K562 (cell line): ENCODE measurements around the gene TNN. TPM values are rescaled to one million over a fixed set of nuclear protein-coding genes. Genes with fewer than 3 reads are reported as not detected.

Experiments
- ATAC-seq: fragments of 200-7000 bp; cut with Tn5 transposase; 3 replicates; pipeline ENCODE4 v1.9.1; 2020; ENCODE audit warnings: moderate library complexity
- BruUV-seq: library from RNA; stranded (reverse); fragments of 400-500 nt; replicated peaks from 2 replicates; lab custom pipeline; 2021; lab: Mats Ljungman, UMichigan
- CTCF ChIA-PET: fragments of 300-600 bp; formaldehyde crosslinking; extraction: SDS; loops from one replicate; lab custom pipeline; 2021; ENCODE audit warnings: low intra/inter-chr PET ratio; lab: Yijun Ruan, JAX
- POLR2A ChIA-PET: fragments of 300-600, 350-650 bp; sonication (Branson Sonifier 250); formaldehyde crosslinking; extraction: SDS; loops from one replicate; lab custom pipeline; 2021; ENCODE audit warnings: antibody characterized with exemption, inconsistent platforms; lab: Yijun Ruan, JAX
- DNase-seq, 4 experiments: peaks; one replicate each; pipeline versions ENCODE4 v3.0.0 to v3.0.0-alpha.2; 2011 to 2018; ENCODE audit warnings: low spot score in 3 of 4, mixed read lengths in 3 of 4; ENCODE audit errors: extremely low read depth in 1 of 4
- FAIRE-seq: peaks from 2 replicates; lab custom pipeline; 2011; peaks lifted over from hg19 to GRCh38; lab: Jason Lieb, UNC
- H2AFZ ChIP-seq: 2 replicates; pipeline ENCODE4 v1.6.0; 2011; ENCODE audit warnings: low read depth, low read length, control low read depth, inconsistent platforms
- H3K27ac ChIP-seq: fragments of 200-600 bp; 3 replicates; pipeline ENCODE4 v1.8.0; 2011; ENCODE audit warnings: low read depth, mild to moderate bottlenecking, control low read depth, inconsistent platforms, low read length, moderate library complexity, mixed read lengths; ENCODE audit errors: extremely low read depth
- H3K27me3 ChIP-seq, 2 experiments: fragments of 300-600 bp in 1 of 2; 2 replicates in 1 of 2; 3 replicates in 1 of 2; pipeline versions ENCODE4 v1.6.0 to v1.8.0; 2011; ENCODE audit warnings: inconsistent platforms in 2 of 2, low read length in 2 of 2, mild to moderate bottlenecking in 1 of 2, mixed read lengths in 1 of 2, moderate library complexity in 1 of 2; ENCODE audit not compliant: control insufficient read depth in 2 of 2, insufficient read depth in 2 of 2
- H3K36me3 ChIP-seq: fragments of 300-600 bp; 3 replicates; pipeline ENCODE4 v1.8.0; 2011; ENCODE audit warnings: mild to moderate bottlenecking, low read length, inconsistent platforms; ENCODE audit not compliant: control insufficient read depth, insufficient read depth
- H3K4me1 ChIP-seq, 2 experiments: fragments of 200-600 bp in 1 of 2; replicated peaks in 1 of 2; 2 replicates in 1 of 2; 3 replicates in 1 of 2; pipeline versions ENCODE4 v1.5.1 to v1.8.0; 2011; ENCODE audit warnings: inconsistent platforms in 2 of 2, low read length in 2 of 2, mild to moderate bottlenecking in 1 of 2, mixed read lengths in 1 of 2, moderate library complexity in 1 of 2; ENCODE audit not compliant: control insufficient read depth in 2 of 2, insufficient read depth in 2 of 2
- H3K4me2 ChIP-seq: 2 replicates; pipeline ENCODE4 v1.6.1; 2011; ENCODE audit warnings: low read length, control low read depth, inconsistent platforms, mixed read lengths; ENCODE audit not compliant: insufficient read depth
- H3K4me3 ChIP-seq: fragments of 200-600 bp; sonication (generic), shearing (Covaris generic); 2 replicates; pipeline ENCODE4 v1.5.1; 2016; ENCODE audit warnings: control low read depth, inconsistent platforms
- H3K79me2 ChIP-seq: fragments of 200-600 bp; 3 replicates; pipeline ENCODE4 v1.8.0; 2011; ENCODE audit warnings: low read length, inconsistent platforms; ENCODE audit not compliant: control insufficient read depth, insufficient read depth
- H3K9ac ChIP-seq, 2 experiments: 2 replicates each; pipeline versions ENCODE4 v1.6.0 to v1.6.1; 2011; ENCODE audit warnings: low read depth in 2 of 2, low read length in 2 of 2, control low read depth in 1 of 2, inconsistent platforms in 1 of 2, mild to moderate bottlenecking in 1 of 2, mixed read lengths in 1 of 2; ENCODE audit not compliant: insufficient read depth in 1 of 2
- H3K9me1 ChIP-seq: one replicate; pipeline ENCODE4 v1.6.0; 2011; ENCODE audit warnings: inconsistent platforms, mild to moderate bottlenecking, low read length, moderate library complexity; ENCODE audit not compliant: control insufficient read depth, insufficient read depth
- H3K9me3 ChIP-seq: replicated peaks from 2 replicates; pipeline ENCODE4 v1.5.1; 2011; ENCODE audit warnings: low read depth, low read length, inconsistent platforms; ENCODE audit not compliant: control insufficient read depth, insufficient read depth
- H4K20me1 ChIP-seq: replicated peaks from 2 replicates; pipeline ENCODE4 v1.6.1; 2011; ENCODE audit warnings: low read length, inconsistent platforms, mixed read lengths; ENCODE audit not compliant: control insufficient read depth, insufficient read depth
- DNMT1 ChIP-seq: fragments of 450-650 bp; IDR thresholded peaks from 2 replicates; pipeline ENCODE4 v1.6.1; 2016; ENCODE audit warnings: antibody characterized with exemption, mild to moderate bottlenecking
- HMGXB4 ChIP-seq: sonication (generic); formaldehyde crosslinking; IDR thresholded peaks from 2 replicates; pipeline ENCODE4 v1.8.1; 2023; ENCODE audit warnings: mild to moderate bottlenecking, missing genetic modification reagents
- MBD2 ChIP-seq: sonication (generic); IDR thresholded peaks from 2 replicates; pipeline ENCODE4 v1.6.1; 2016; ENCODE audit warnings: low read depth, borderline replicate concordance
- MXI1 ChIP-seq: IDR thresholded peaks from 2 replicates; pipeline ENCODE4 v1.6.1; 2011; ENCODE audit warnings: low read depth, mild to moderate bottlenecking, improper control_type of control experiment, low read length
- POLR2A ChIP-seq: fragments of 450-650 bp; conservative IDR thresholded peaks from 2 replicates; pipeline ENCODE4 v1.6.1; 2016
- RUNX1 ChIP-seq: sonication (generic); IDR thresholded peaks from 2 replicates; pipeline ENCODE4 v1.6.1; 2016; ENCODE audit warnings: antibody characterized with exemption, low read depth
- SMAD1 ChIP-seq: fragments of 150-350 bp; IDR thresholded peaks from 2 replicates; pipeline ENCODE4 v1.6.1; 2014; ENCODE audit warnings: low read length, low read depth; ENCODE audit not compliant: partially characterized antibody
- TOE1 ChIP-seq, 2 experiments: fragments of 450-650 bp in 1 of 2; sonication (generic) in 1 of 2; formaldehyde crosslinking in 1 of 2; IDR thresholded peaks; 2 replicates each; pipeline versions ENCODE4 v1.7.1 to v1.8.0; 2016 to 2022; ENCODE audit warnings: borderline replicate concordance in 2 of 2, mild to moderate bottlenecking in 2 of 2, antibody characterized with exemption in 1 of 2, inconsistent platforms in 1 of 2, low read depth in 1 of 2, missing genetic modification reagents in 1 of 2, moderate library complexity in 1 of 2
- ZC3H11A ChIP-seq: IDR thresholded peaks from 2 replicates; pipeline ENCODE4 v1.6.1; 2012; ENCODE audit warnings: low read depth, low read length, improper control_type of control experiment
- ZNF398 ChIP-seq: fragments of 250-450 bp; sonication (Bioruptor Pico); IDR thresholded peaks from 2 replicates; pipeline ENCODE4 v1.8.0; 2021; ENCODE audit warnings: moderate library complexity, mild to moderate bottlenecking, inconsistent platforms
- ZNF696 ChIP-seq: fragments of 250-450 bp; sonication (Bioruptor Pico); conservative IDR thresholded peaks from 2 replicates; pipeline ENCODE4 v1.4.0; 2020; ENCODE audit warnings: mild to moderate bottlenecking, moderate library complexity
- WGBS: fragments of 100-300 bp; shearing (Covaris generic); methylation state at CpG from one replicate; pipeline ENCODE4 v1.1.6; 2016; ENCODE audit warnings: low coverage, mixed read lengths; ENCODE audit not compliant: insufficient coverage; ENCODE audit errors: missing lambda C conversion rate; 5-methylcytosine and 5-hydroxymethylcytosine counted together
- in situ Hi-C: fragments of 300-500 bp; cut with MboI; formaldehyde crosslinking; loops from 4 replicates; pipeline ENCODE4 v1.15.0; 2018; ENCODE audit warnings: inconsistent platforms, mixed read lengths
- intact Hi-C: fragments of 100-400 bp; cut with micrococcal nuclease; formaldehyde crosslinking; loops from 2 replicates; pipeline ENCODE4 v1.14.2; 2022
- polyA plus RNA-seq, 8 experiments: library from polyadenylated mRNA; depleted of rRNA in 4 of 8; stranded (reverse) in 5 of 8; unstranded in 3 of 8; fragments of >200 nt; fragmentation: Nextera tagmentation in 2 of 8; fragmentation: Illumina TruSeq in 1 of 8; extraction: Ambion mirVana in 2 of 8; extraction: Trizol in 1 of 8; gene quantifications; 2 replicates each; pipeline versions ENCODE4 v1.2.1 to v1.2.3, GENCODE V29; 2011 to 2014; ENCODE audit warnings: inconsistent platforms in 1 of 8, missing spikeins in 1 of 8
- total RNA-seq, 7 experiments: library from RNA; depleted of rRNA in 6 of 7; stranded (reverse); fragments of >200 nt in 6 of 7; fragmentation: Illumina TruSeq in 2 of 7; extraction: Trizol in 2 of 7; gene quantifications; 2 replicates each; pipeline versions ENCODE4 v1.2.1 to v1.2.3, GENCODE V29; 2011 to 2021; ENCODE audit warnings: low replicate concordance in 1 of 7
- TF ChIP-seq, protein P1 (sequence below): fragments of 450-650 bp; conservative IDR thresholded peaks from 2 replicates; pipeline ENCODE4 v1.6.1; 2016; ENCODE audit warnings: missing genetic modification characterization, low read depth, mild to moderate bottlenecking, control low read depth, missing compliant biosample characterization

Gene TNN
- total and polyA plus RNA-seq, 9 of the 15 experiments (the other 6 are each of a cell fraction or from before 2014, with no cell fraction given) = 0.01 to 0.09 (median 0.07) TPM; not detected in 4

- no peak for TF ChIP-seq ZNF398 (CRISPR knock-in tag)
- no peak for TF ChIP-seq POLR2A
- TF ChIP-seq HMGXB4 = no peak
- TF ChIP-seq, all 486 proteins: peak for 0
These were observed 108.6 kb downstream of the TNN start (continued) for GRCh38 chr1:175176246-175176645.

DNA sequence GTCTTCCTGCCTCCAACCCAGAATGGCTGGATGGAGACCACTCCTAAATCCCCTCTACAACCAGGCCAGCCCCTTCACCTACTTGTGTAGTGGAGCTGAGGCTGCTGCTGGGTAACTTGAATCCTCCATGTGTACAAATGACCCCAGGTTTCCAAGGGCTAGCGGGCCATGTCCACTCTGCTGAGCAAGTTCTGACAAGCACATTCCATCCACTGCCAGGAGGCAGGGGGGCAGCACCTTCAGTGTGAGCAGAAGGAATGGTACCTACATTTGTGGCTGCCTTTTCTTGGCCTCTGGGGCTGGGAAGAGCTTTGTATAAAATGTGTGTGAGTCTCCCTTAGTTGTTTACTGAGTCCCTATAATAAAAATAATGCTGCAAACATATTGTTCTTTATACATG, 110.4 kb downstream of the TNN start:
- H2AFZ ChIP-seq = no peak overlapping the region
- H3K27ac ChIP-seq = no peak overlapping the region
- in situ Hi-C loops = no loop called here
- DNase-seq = no peak
- H3K4me2 ChIP-seq = no peak overlapping the region
- H3K9me3 ChIP-seq = no peaks in the 10 kb centered on the region
- no peaks in the 10 kb centered on the region for H3K79me2 ChIP-seq
- H3K4me3 ChIP-seq = no peak overlapping the region
- no peak for FAIRE-seq
- ChIA-PET POLR2A (interaction anchor here (1.2 to 4.6 kb wide), 2 partner anchors 10 to 14 kb away, joined by 5 to 24 read pairs; partner anchors contain the start of gene KIAA0040), CTCF (no interaction called here)
- BruUV-seq = no TSS peak
- H3K27me3 ChIP-seq = no peaks in the 10 kb centered on the region
- H3K4me1 ChIP-seq = peaks cover 11 to 21% of the 10 kb centered on the region in 2 experiments; a peak in 3 of 5 replicates
- H3K9me1 ChIP-seq = no peaks in the 10 kb centered on the region
- intact Hi-C loops = no loop called here
- H3K9ac ChIP-seq = peak overlapping the region in 1 of 2 experiments; percentile 8; a peak in 1 of 4 replicates
- 33% methylated on average over 1 of the region's 1 CpG for WGBS
- no peaks in the 10 kb centered on the region for H3K36me3 ChIP-seq
- TF ChIP-seq MBD2 = no peak
- TF ChIP-seq RUNX1 = no peak
- no peak for TF ChIP-seq MXI1
- no peak for TF ChIP-seq DNMT1
- TF ChIP-seq TOE1 (IDR thresholded peaks at IDR 0.05; ENCODE audit: borderline replicate concordance) = no peak
- TF ChIP-seq TOE1 (CRISPR knock-in tag; IDR thresholded peaks at IDR 0.05; ENCODE audit: borderline replicate concordance, low read depth) = no peak
- TF ChIP-seq SMAD1 = no peak
- TF ChIP-seq ZC3H11A = no peak
- TF ChIP-seq ZNF696 (CRISPR knock-in tag) = no peak
- TF ChIP-seq, protein P1, sequence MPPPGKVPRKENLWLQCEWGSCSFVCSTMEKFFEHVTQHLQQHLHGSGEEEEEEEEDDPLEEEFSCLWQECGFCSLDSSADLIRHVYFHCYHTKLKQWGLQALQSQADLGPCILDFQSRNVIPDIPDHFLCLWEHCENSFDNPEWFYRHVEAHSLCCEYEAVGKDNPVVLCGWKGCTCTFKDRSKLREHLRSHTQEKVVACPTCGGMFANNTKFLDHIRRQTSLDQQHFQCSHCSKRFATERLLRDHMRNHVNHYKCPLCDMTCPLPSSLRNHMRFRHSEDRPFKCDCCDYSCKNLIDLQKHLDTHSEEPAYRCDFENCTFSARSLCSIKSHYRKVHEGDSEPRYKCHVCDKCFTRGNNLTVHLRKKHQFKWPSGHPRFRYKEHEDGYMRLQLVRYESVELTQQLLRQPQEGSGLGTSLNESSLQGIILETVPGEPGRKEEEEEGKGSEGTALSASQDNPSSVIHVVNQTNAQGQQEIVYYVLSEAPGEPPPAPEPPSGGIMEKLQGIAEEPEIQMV (tag) = no peak
- H4K20me1 ChIP-seq = no peaks in the 10 kb centered on the region; the same call in 1 of the 2 replicates
- ATAC-seq = no peak
